ENCODE data around the gene PWP1.

The PWP1 gene

DNA sequence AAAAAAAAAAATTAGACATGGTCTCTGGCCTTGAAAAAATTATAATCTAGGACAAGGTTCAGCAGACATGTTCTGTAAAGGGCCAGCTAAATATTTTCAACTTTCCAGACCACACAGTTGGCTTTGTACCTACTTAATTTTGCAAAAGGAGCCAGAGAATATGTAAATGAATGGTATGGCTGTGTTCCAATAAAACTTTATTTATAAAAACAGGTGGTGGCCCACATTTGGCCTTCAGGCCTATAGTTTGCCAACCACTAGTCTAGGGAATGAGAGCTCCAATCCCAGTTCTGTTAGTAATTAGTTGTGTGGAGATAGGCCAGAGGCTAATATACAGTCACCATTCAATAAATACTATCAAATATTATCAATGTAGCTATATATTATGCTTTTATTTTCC lies 29.3 kb upstream of the PWP1 start:
- Histone ChIP-seq H3K27me3 (ENCODE audit: control insufficient read depth, insufficient read depth, low read length) (no peaks in the 10 kb centered on the region), H3K36me3 (ENCODE audit: control insufficient read depth, insufficient read depth, low read length) (no peaks in the 10 kb centered on the region), H3K27ac (ENCODE audit: low read depth, low read length) (no peak overlapping the region), H3K4me1 (ENCODE audit: control insufficient read depth, insufficient read depth, low read length) (no peaks in the 10 kb centered on the region), H3K4me3 (ENCODE audit: low read length) (no peak overlapping the region), H3K9ac (ENCODE audit: low read length) (no peak overlapping the region)

DNA sequence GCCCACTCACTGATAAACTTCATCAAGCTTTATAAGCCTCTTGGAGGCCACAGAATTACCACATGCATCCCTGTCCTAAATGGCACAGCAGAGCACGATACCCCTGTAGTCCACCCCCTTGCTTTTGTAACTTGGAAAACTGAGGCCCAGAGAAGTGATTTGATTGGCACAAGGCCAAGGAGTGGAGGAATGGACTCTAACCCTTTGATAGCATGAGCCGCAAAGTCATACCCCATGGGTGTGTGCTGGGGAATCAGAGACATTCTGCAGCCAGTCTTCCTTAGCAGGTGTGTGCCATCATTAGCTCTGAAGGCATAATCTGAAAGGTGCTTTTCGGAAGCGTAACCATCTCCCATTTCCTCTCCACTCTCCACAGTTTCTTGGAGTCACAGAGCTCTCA lies 28.5 kb upstream of the PWP1 start:
- Histone ChIP-seq H3K27me3 (ENCODE audit: control insufficient read depth, insufficient read depth, low read length) (no peaks in the 10 kb centered on the region), H3K27ac (ENCODE audit: low read depth, low read length) (no peak overlapping the region), H3K4me3 (ENCODE audit: low read length) (no peak overlapping the region), H3K4me1 (ENCODE audit: control insufficient read depth, insufficient read depth, low read length) (no peaks in the 10 kb centered on the region), H3K36me3 (ENCODE audit: control insufficient read depth, insufficient read depth, low read length) (no peaks in the 10 kb centered on the region), H3K9ac (ENCODE audit: low read length) (no peak overlapping the region)

DNA sequence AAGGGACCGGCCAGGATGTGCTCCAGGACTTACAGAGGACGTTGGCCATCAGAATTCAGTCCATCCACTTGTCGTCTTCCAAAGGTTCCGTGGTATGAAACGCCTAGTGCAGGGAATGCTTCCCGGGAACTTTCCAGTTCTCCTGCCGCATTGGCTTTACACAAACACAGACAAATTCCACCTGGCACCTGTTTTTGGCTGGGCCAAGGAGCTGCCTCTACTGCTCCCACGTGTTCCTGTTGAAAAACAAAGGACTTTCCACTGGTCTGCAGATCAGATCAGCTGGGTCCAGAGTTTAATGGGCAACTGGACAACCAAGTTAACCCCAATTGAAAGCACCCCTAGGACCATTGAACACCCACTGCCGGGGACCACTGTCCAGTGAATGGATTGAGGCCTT lies 28.0 kb upstream of the PWP1 start:
- no peak overlapping the region for H3K9ac ChIP-seq (ENCODE audit: low read length)
- no peaks in the 10 kb centered on the region for H3K4me1 ChIP-seq (ENCODE audit: control insufficient read depth, insufficient read depth, low read length)
- no peak overlapping the region for H3K4me3 ChIP-seq (ENCODE audit: low read length)
- H3K27me3 ChIP-seq (ENCODE audit: control insufficient read depth, insufficient read depth, low read length) = no peaks in the 10 kb centered on the region
- H3K27ac ChIP-seq (ENCODE audit: low read depth, low read length) = no peak overlapping the region
- H3K36me3 ChIP-seq (ENCODE audit: control insufficient read depth, insufficient read depth, low read length) = no peaks in the 10 kb centered on the region

DNA sequence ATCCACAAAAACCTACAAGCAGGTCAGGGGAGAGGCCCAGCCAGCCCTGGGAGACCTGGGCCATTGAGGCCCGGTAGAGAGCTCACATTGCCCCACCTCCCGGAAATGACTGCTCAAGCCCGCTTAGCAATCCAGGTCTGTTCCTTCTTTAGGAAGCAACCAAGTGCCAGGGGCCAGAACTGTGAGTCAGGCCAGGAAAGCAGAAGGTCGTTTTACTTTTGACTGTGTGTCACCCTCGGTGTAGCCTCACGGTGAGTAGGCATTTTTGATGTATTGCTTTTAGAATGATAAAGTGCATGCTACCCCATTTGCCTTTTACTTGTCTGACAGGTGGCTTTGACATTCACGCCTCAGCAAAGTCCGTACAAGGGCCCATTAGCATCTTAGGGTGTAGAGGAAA lies 25.4 kb upstream of the PWP1 start:
- no peaks in the 10 kb centered on the region for H3K27me3 ChIP-seq (ENCODE audit: control insufficient read depth, insufficient read depth, low read length)
- no peak overlapping the region for H3K4me3 ChIP-seq (ENCODE audit: low read length)
- no peak overlapping the region for H3K9ac ChIP-seq (ENCODE audit: low read length)
- H3K4me1 ChIP-seq (ENCODE audit: control insufficient read depth, insufficient read depth, low read length) = no peaks in the 10 kb centered on the region
- no peak overlapping the region for H3K27ac ChIP-seq (ENCODE audit: low read depth, low read length)
- H3K36me3 ChIP-seq (ENCODE audit: control insufficient read depth, insufficient read depth, low read length) = no peaks in the 10 kb centered on the region

DNA sequence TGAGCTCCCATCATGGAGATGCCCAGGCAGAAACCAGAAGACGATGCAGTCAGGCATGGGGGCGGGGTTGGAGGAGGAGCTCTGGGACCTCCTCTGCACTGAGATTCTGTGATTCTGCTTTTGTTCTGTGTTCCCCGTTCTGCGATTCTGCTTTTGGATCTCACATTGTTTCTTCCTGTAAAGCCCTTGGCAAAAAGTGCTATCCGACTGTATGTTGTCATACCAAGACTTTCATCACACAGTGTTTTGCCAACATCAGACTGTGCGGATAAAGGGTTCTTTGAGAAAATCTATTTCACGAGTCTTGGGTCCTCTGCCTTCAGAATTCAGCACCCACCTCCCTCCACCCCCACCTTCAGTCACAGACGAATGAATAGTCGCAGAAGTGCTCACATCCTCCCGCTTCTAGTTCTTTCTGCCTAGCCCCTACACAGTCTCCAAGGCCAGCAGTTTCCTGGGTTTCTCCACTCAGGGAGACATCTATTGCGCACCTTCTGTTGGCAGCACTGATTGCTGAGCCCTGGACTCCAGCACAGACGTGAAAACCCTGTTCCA lies 24.7 kb upstream of the PWP1 start:
- Histone ChIP-seq H3K4me3 (ENCODE audit: low read length) (no peak overlapping the region), H3K27ac (ENCODE audit: low read depth, low read length) (no peak overlapping the region), H3K9ac (ENCODE audit: low read length) (no peak overlapping the region), H3K36me3 (ENCODE audit: control insufficient read depth, insufficient read depth, low read length) (no peaks in the 10 kb centered on the region), H3K4me1 (ENCODE audit: control insufficient read depth, insufficient read depth, low read length) (no peaks in the 10 kb centered on the region), H3K27me3 (ENCODE audit: control insufficient read depth, insufficient read depth, low read length) (no peaks in the 10 kb centered on the region)

DNA sequence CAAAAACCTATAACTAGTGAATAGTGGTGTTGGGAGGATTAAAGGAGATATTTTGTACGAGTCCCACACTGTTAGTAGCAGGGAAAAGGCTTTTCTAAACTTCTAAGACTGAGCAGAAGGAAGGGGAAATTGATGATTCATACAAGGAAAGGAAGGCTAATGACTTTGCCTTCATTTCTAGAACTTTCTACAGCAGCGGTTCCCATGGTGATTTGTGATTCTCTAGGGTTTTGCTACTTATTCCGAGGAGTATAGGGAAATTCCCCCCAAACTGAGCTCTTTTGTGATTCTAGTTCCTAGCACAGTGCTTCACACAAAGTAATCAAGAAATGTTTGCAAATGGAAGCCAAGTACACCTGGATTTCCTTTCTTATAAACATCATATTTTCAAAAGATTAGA lies 23.8 kb upstream of the PWP1 start:
- no peak overlapping the region for H3K27ac ChIP-seq (ENCODE audit: low read depth, low read length)
- no peak overlapping the region for H3K4me3 ChIP-seq (ENCODE audit: low read length)
- no peaks in the 10 kb centered on the region for H3K36me3 ChIP-seq (ENCODE audit: control insufficient read depth, insufficient read depth, low read length)
- H3K4me1 ChIP-seq (ENCODE audit: control insufficient read depth, insufficient read depth, low read length) = no peaks in the 10 kb centered on the region
- no peaks in the 10 kb centered on the region for H3K27me3 ChIP-seq (ENCODE audit: control insufficient read depth, insufficient read depth, low read length)
- H3K9ac ChIP-seq (ENCODE audit: low read length) = no peak overlapping the region

DNA sequence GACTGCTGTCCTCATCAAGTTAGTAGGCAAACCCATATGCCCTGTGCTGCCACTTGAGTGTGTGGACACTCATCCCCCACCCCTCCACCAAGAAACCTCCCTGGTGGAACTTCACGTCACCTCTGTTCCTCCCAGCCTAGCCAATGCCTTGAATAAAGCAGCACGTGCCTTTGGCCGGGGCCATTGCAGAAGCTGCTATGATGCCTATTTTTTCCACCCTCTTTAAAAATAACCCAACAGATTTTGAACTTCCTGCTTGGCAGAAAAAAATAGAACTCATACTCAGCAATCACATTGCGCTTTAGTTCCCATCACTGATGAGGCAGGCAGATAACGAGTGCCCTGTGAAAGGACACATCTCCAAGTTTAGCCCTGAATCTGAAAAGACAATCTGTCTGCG lies 23.1 kb upstream of the PWP1 start:
- H3K27ac ChIP-seq (ENCODE audit: low read depth, low read length) = no peak overlapping the region
- no peak overlapping the region for H3K4me3 ChIP-seq (ENCODE audit: low read length)
- H3K4me1 ChIP-seq (ENCODE audit: control insufficient read depth, insufficient read depth, low read length) = no peaks in the 10 kb centered on the region
- no peaks in the 10 kb centered on the region for H3K27me3 ChIP-seq (ENCODE audit: control insufficient read depth, insufficient read depth, low read length)
- no peaks in the 10 kb centered on the region for H3K36me3 ChIP-seq (ENCODE audit: control insufficient read depth, insufficient read depth, low read length)
- no peak overlapping the region for H3K9ac ChIP-seq (ENCODE audit: low read length)

DNA sequence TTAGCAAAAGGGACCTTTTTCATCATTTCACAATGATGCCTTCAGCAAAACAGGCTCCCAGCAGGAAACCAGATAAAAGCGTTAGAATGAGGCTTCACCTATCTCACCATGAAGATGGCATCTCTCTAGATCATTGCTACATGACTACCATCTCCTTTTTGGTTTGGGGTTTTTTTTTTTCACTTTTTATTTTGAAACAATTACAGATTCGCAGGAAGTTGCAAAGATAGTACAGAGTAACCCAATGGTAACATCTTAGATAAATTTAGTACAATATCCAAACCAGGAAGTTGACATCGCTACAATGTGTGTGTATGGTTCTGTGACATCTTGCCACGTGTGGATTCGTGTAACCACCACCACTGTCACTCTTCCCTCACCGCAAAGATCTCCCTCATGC lies 22.3 kb upstream of the PWP1 start:
- H3K27me3 ChIP-seq (ENCODE audit: control insufficient read depth, insufficient read depth, low read length) = no peaks in the 10 kb centered on the region
- no peaks in the 10 kb centered on the region for H3K4me1 ChIP-seq (ENCODE audit: control insufficient read depth, insufficient read depth, low read length)
- H3K4me3 ChIP-seq (ENCODE audit: low read length) = no peak overlapping the region
- no peak overlapping the region for H3K27ac ChIP-seq (ENCODE audit: low read depth, low read length)
- no peaks in the 10 kb centered on the region for H3K36me3 ChIP-seq (ENCODE audit: control insufficient read depth, insufficient read depth, low read length)
- H3K9ac ChIP-seq (ENCODE audit: low read length) = no peak overlapping the region

DNA sequence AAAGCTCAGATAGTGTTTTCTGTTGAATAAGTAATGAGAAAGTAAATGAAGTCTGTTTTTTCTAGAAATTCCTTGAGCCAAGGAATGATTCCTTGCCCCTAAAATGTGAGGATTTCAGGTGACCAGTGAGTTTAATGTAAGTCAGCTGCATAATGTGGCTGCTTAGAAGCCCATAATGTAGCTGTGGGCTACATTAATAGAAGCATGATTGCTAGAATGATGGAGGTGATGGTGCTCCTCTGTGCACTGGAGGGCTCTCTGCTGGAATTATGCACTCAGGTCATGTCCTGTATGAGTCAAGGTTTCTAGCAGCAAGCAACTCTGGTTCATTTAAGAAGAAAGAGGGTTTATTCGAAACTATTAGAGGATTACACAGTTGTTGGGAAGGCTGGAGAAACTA lies 19.6 kb upstream of the PWP1 start:
- H3K27me3 ChIP-seq (ENCODE audit: control insufficient read depth, insufficient read depth, low read length) = no peaks in the 10 kb centered on the region
- no peaks in the 10 kb centered on the region for H3K4me1 ChIP-seq (ENCODE audit: control insufficient read depth, insufficient read depth, low read length)
- no peak overlapping the region for H3K9ac ChIP-seq (ENCODE audit: low read length)
- no peak overlapping the region for H3K4me3 ChIP-seq (ENCODE audit: low read length)
- no peaks in the 10 kb centered on the region for H3K36me3 ChIP-seq (ENCODE audit: control insufficient read depth, insufficient read depth, low read length)
- no peak overlapping the region for H3K27ac ChIP-seq (ENCODE audit: low read depth, low read length)

DNA sequence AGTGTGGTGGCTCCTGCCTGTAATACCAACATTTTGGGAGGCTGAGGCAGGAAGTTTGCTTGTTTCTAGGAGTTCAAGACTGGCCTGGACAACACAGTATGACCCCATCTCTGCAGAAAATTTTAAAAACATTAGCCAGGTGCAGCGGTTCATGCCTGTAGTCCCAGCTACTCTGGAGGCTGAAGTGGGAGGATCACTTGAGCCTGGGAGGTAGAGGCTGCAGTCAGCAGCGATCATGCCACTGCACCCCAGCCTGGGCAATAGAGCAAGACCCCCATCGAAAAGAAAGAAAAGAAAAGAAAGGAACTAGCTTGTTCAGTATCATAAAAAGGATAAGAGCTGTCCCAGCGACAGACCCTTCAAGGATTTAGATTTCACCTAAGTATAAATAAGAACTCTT lies 18.1 kb upstream of the PWP1 start:
- Histone ChIP-seq H3K9ac (ENCODE audit: low read length) (no peak overlapping the region), H3K4me3 (ENCODE audit: low read length) (no peak overlapping the region), H3K27ac (ENCODE audit: low read depth, low read length) (no peak overlapping the region), H3K4me1 (ENCODE audit: control insufficient read depth, insufficient read depth, low read length) (no peaks in the 10 kb centered on the region), H3K36me3 (ENCODE audit: control insufficient read depth, insufficient read depth, low read length) (no peaks in the 10 kb centered on the region), H3K27me3 (ENCODE audit: control insufficient read depth, insufficient read depth, low read length) (no peaks in the 10 kb centered on the region)

DNA sequence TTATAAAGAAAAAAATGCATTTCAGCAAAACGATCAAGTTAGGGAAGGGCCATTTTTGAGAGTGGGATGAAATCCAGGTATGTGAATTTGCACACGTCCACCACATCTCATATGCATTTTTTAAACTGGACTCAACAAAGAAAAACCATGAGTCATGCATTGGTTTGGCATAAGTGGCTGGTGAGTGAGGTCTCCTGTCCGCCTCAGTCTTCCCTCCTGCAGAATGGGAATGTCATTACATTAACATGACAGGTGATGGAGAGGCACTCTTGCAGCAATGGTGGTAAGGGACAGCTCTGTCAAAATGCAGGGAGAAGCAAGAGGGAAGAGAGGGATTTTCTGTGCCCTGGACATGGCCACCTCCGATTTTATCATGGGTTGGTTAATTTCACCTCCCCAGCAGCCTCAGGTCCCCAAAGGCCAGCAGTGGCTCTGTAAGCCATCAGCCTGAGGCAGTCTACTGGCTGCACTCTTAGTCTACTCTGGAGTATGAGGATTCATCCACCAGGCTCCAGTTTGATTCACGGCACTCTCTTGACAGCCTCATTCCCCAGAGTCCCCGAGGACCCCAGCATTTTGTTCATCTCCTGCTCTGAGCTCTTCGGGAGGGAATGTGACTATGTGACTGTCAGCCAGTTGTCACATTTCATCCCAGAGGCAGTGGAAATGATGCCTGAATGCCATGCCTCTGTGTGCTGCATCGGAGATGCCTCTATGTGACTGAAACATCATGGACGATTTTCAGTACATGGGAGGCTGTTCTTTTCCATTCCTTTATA lies 17.1 kb upstream of the PWP1 start:
- H3K36me3 ChIP-seq (ENCODE audit: control insufficient read depth, insufficient read depth, low read length) = no peaks in the 10 kb centered on the region
- H3K27me3 ChIP-seq (ENCODE audit: control insufficient read depth, insufficient read depth, low read length) = no peaks in the 10 kb centered on the region
- no peak overlapping the region for H3K4me3 ChIP-seq (ENCODE audit: low read length)

DNA sequence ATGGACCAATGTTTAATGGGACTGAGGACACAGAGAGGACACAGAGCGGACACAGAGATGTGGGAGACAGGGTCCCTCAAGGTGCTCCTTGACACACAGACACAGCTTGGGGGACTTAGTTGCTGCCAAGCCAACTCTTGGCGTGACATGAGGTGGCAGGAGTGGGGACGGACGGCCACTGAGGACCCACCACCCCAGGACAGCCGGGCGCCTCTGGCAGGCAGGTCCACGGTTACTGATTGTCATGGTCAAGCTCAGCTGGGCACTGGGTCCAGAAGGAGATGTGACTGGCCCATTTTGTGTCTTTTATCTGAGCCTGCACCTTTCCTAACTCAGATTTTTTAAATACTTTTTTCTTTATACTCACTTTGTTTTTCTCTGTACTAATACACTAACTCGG lies 15.7 kb upstream of the PWP1 start:
- Histone ChIP-seq H3K27ac (ENCODE audit: low read depth, low read length) (no peak overlapping the region), H3K4me1 (ENCODE audit: control insufficient read depth, insufficient read depth, low read length) (no peaks in the 10 kb centered on the region), H3K27me3 (ENCODE audit: control insufficient read depth, insufficient read depth, low read length) (no peaks in the 10 kb centered on the region), H3K9ac (ENCODE audit: low read length) (no peak overlapping the region), H3K4me3 (ENCODE audit: low read length) (no peak overlapping the region), H3K36me3 (ENCODE audit: control insufficient read depth, insufficient read depth, low read length) (no peaks in the 10 kb centered on the region)

More for the DNA sequence above, 17.1 kb upstream of the PWP1 start:
- no peak overlapping the region for H3K27ac ChIP-seq (ENCODE audit: low read depth, low read length)
- no peaks in the 10 kb centered on the region for H3K4me1 ChIP-seq (ENCODE audit: control insufficient read depth, insufficient read depth, low read length)
- H3K9ac ChIP-seq (ENCODE audit: low read length) = no peak overlapping the region

DNA sequence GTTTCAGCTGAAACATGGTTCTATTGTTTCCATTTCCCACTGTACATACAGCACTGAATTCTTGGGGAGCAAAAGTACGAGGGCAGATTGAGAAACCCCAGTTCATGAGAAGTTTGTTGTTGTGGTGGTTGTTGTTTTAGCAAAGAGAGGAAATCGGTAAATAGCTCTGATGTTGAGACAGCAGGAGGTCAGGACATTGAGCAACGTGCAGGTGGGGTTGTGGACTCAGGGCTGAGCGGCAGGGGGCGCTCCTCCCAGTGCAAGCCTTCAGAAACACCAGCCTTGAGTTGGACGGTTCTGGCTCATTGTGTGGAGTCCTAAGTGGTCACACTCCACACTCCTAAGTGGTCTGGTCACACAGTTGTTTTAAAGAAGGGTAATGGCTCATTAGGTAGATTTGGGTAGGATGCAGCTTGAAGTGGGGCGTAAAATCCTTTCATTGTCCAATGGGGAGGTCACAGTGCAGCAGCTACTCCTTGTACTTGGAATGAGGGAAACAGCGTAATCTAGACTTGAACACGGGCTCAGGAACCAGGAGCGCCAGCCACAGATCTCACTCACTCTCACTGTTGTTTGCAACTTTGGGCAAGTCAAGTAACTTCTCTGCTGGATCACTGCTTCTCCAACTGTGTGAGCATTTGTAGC lies 14.5 kb upstream of the PWP1 start:
- Histone ChIP-seq H3K36me3 (ENCODE audit: control insufficient read depth, insufficient read depth, low read length) (no peaks in the 10 kb centered on the region), H3K27me3 (ENCODE audit: control insufficient read depth, insufficient read depth, low read length) (no peaks in the 10 kb centered on the region), H3K9ac (ENCODE audit: low read length) (no peak overlapping the region), H3K4me3 (ENCODE audit: low read length) (no peak overlapping the region), H3K4me1 (ENCODE audit: control insufficient read depth, insufficient read depth, low read length) (no peaks in the 10 kb centered on the region), H3K27ac (ENCODE audit: low read depth, low read length) (no peak overlapping the region)
